HL-60 (cell line): ENCODE measurements around the gene ANO1.

ENCODE experiments used
- DNase-seq, 2 experiments: peaks; one replicate each; pipeline ENCODE4 v3.0.0-alpha.2; 2010 to 2020; ENCODE audit warnings: low read depth in 1 of 2, low spot score in 1 of 2
- H3K27ac ChIP-seq: fragments of 250-450 bp; sonication (Bioruptor Pico); replicated peaks from 2 replicates; pipeline ENCODE4 v1.5.1; 2020; ENCODE audit warnings: mild to moderate bottlenecking, moderate library complexity
- H3K27me3 ChIP-seq: fragments of 250-450 bp; sonication (Bioruptor Pico); 2 replicates; pipeline ENCODE4 v1.5.1; 2021; ENCODE audit warnings: mild to moderate bottlenecking, moderate library complexity; ENCODE audit not compliant: insufficient read depth, poor library complexity, severe bottlenecking
- H3K4me3 ChIP-seq: replicated peaks from 2 replicates; pipeline ENCODE4 v1.5.1; 2011; ENCODE audit warnings: mild to moderate bottlenecking, control low read depth, low read length; ENCODE audit not compliant: insufficient read depth
- CTCF ChIP-seq: IDR thresholded peaks from one replicate; pipeline ENCODE4 v1.5.1; 2011; ENCODE audit warnings: low read length, control low read depth, inconsistent platforms; ENCODE audit not compliant: insufficient read depth
- GABPA ChIP-seq: IDR thresholded peaks from 2 replicates; pipeline ENCODE4 v1.6.1; 2012; ENCODE audit warnings: low read depth
- POLR2AphosphoS5 ChIP-seq: IDR thresholded peaks from 2 replicates; pipeline ENCODE4 v1.6.1; 2012; ENCODE audit warnings: low read depth
- SPI1 ChIP-seq: IDR thresholded peaks from 2 replicates; pipeline ENCODE4 v1.6.1; 2012; ENCODE audit warnings: low read depth, mild to moderate bottlenecking, borderline replicate concordance
- TF ChIP-seq, protein P1 (sequence below): IDR thresholded peaks from 2 replicates; pipeline ENCODE4 v1.6.1; 2012; ENCODE audit warnings: low read depth; ENCODE audit not compliant: insufficient replicate concordance

The ANO1 gene

DNA sequence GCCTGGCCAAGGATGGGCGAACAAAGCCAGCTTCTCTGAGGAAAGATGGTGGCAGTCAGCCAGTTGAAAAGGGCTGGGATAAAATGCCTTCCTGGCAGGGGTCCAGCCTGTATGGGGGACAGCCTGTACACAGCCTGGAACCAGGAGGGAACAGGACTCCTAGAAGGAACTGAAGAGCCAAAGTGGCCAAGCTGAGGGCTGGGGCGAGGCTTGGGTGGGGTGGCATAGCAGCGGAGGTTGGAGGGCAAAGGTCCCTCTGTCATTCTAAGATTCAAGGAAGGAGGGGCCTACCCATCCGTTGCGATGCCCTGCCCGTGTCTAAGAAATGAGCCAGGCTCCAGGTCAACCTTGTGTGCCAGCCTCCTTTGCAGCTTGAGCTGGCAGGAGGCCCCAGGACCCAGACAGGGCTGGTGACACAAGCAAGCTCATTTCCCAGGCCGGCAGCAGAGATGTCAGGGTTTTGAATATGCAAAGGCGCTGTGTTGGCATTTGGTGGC, 147.6 kb downstream of the ANO1 start:
- no peaks in the 10 kb centered on the region for H3K27me3 ChIP-seq
- no peak overlapping the region for H3K27ac ChIP-seq
- DNase-seq: no peak
- no peak overlapping the region for H3K4me3 ChIP-seq
- TF ChIP-seq SPI1 (no peak), GABPA (no peak), POLR2AphosphoS5 (no peak), CTCF (no peak)
- TF ChIP-seq, protein P1, sequence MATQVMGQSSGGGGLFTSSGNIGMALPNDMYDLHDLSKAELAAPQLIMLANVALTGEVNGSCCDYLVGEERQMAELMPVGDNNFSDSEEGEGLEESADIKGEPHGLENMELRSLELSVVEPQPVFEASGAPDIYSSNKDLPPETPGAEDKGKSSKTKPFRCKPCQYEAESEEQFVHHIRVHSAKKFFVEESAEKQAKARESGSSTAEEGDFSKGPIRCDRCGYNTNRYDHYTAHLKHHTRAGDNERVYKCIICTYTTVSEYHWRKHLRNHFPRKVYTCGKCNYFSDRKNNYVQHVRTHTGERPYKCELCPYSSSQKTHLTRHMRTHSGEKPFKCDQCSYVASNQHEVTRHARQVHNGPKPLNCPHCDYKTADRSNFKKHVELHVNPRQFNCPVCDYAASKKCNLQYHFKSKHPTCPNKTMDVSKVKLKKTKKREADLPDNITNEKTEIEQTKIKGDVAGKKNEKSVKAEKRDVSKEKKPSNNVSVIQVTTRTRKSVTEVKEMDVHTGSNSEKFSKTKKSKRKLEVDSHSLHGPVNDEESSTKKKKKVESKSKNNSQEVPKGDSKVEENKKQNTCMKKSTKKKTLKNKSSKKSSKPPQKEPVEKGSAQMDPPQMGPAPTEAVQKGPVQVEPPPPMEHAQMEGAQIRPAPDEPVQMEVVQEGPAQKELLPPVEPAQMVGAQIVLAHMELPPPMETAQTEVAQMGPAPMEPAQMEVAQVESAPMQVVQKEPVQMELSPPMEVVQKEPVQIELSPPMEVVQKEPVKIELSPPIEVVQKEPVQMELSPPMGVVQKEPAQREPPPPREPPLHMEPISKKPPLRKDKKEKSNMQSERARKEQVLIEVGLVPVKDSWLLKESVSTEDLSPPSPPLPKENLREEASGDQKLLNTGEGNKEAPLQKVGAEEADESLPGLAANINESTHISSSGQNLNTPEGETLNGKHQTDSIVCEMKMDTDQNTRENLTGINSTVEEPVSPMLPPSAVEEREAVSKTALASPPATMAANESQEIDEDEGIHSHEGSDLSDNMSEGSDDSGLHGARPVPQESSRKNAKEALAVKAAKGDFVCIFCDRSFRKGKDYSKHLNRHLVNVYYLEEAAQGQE: no peak

DNA sequence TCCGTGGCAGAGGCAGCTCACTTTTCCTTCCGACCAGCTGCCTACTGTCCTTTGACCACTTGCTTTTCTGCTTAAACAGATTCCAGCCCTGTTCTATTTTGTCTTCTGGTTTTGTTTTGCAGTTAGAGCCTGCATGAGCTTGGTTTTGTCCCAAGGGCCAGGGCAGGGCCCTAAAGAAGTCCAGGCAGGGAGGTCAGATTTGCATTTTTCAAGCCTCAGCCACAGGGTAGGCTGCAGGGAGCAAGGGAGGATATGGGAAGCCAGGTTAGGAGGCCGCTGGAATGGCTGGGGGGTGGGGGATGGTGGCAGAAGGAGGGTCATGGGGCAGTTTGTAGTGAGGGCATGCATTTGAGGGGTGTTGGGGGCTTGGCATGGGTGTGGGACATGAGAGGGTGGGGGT, 148.1 kb downstream of the ANO1 start:
- no peaks in the 10 kb centered on the region for H3K27me3 ChIP-seq
- TF ChIP-seq, protein P1: no peak
- TF ChIP-seq GABPA: no peak

DNA sequence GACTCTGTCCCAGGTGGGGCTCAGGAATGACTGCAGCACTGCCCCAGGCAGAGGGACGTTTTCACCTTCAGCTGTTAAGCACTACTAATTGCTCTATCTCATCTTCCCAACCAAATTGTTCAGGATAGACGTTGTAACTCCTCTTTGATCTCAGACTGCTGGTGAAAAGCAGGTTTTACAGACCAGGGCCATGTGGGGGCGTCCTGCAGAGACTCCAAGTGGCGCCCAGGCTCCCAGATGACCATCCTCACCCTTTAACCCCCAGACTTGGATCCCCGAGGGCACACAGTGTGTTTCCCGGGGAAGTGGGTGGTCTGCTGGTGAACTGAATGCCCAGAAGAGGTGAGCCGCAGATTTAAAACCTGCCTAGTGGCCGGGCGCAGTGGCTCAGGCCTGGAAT, 148.8 kb downstream of the ANO1 start:
- Histone ChIP-seq H3K4me3 (no peak overlapping the region), H3K27me3 (no peaks in the 10 kb centered on the region), H3K27ac (no peak overlapping the region)
- peak; percentile 25 for TF ChIP-seq CTCF
- TF ChIP-seq, protein P1: no peak
- no peak for DNase-seq

More for the DNA sequence above, 148.1 kb downstream of the ANO1 start:
- DNase-seq: no peak
- Histone ChIP-seq H3K27ac (no peak overlapping the region), H3K4me3 (no peak overlapping the region)

DNA sequence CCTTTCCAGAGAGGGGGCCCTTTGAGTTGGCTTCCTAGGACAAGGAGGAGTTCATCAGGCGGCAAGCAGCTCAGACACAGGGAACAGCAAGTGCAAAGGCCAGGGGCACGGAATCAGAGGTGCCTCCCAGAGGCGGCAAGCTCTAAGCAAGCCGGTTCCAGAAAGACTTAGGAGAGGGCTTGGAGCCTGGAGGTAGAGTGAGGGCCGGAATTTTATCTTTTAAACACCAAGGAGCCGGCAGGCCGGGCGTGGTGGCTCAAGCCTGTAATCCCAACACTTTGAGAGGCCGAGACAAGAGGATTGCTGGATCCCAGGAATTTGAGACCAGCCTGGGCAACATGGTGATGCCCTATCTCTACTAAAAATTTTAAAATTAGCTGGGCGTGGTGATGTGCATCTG, 151.6 kb downstream of the ANO1 start:
- Histone ChIP-seq H3K27me3 (no peaks in the 10 kb centered on the region), H3K4me3 (no peak overlapping the region), H3K27ac (no peak overlapping the region)
- TF ChIP-seq, protein P1: no peak
- DNase-seq: no peak
